Chondrocyte (in vitro differentiated cells): ENCODE data around the gene RGS7. TPM values are rescaled to one million over a fixed set of nuclear protein-coding genes. Genes with fewer than 3 reads are reported as not detected.

Source experiments
- DNase-seq: peaks from one replicate; pipeline ENCODE4 v3.0.0; 2021; ENCODE audit warnings: mixed read lengths, low spot score
- H3K27ac Mint-ChIP-seq: one replicate; pipeline ENCODE4 v1.8.0; 2021; ENCODE audit warnings: mild to moderate bottlenecking, moderate library complexity, mixed read lengths; ENCODE audit not compliant: unreplicated experiment
- H3K27me3 Mint-ChIP-seq: 2 replicates; pipeline ENCODE4 v1.8.0; 2021; ENCODE audit warnings: low read depth, mixed read lengths
- H3K36me3 Mint-ChIP-seq: 2 replicates; pipeline ENCODE4 v1.8.0; 2021; ENCODE audit warnings: low read depth, mixed read lengths
- H3K4me1 Mint-ChIP-seq: 2 replicates; pipeline ENCODE4 v1.8.0; 2021; ENCODE audit warnings: low read depth, mild to moderate bottlenecking, mixed read lengths
- H3K4me3 Mint-ChIP-seq: one replicate; pipeline ENCODE4 v1.8.0; 2021; ENCODE audit warnings: mild to moderate bottlenecking, moderate library complexity, mixed read lengths; ENCODE audit not compliant: unreplicated experiment
- H3K9me3 Mint-ChIP-seq: 2 replicates; pipeline ENCODE4 v1.8.0; 2021; ENCODE audit warnings: low read depth, mixed read lengths
- total RNA-seq: library from RNA; stranded (reverse); gene quantifications from 3 replicates; pipeline ENCODE4 v1.2.1, GENCODE V29; 2021
- TF ChIP-seq, protein P1 (sequence below): fragments of 200-600 bp; sonication (generic); IDR thresholded peaks from 2 replicates; pipeline ENCODE4 v1.5.0; 2021; ENCODE audit warnings: antibody characterized with exemption, mild to moderate bottlenecking, moderate library complexity

The RGS7 gene
- total RNA-seq, 1 donor from 2014 or later, result 3.9 TPM

DNA sequence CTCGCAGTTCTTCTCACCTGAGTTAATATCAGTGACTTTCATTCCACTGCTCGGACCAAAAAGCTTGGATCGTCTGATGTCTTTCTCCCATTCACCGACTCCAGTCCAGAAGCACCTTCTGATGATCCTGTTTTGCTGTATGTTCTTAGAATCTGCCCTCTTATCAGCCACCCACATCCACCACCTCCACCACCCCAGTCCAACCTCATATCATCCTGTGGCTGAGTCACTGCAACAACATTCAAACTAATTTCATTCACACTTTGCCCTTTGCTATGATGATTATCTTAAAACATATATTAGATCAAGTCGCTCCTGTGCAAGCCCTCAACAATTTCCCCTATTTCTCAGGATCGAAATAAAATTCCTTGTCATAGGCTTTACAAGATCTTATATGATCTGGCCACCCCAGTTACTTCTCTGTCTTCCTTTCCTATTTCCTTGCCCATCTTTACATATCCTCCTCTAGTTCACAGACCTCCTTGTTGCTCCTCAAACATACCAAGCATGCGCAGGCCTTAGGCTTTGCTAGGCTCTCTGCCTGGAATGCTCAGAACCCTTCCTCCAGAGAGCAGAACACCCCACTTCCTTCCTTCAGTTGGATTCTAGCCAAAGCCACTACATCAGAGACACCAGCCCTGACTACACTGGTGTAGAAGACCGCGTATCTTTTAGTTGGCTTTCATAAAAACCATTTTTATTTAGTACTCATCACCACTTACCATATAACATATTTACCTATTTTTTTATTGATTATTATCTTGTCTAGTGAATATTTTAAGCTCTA lies 409.4 kb downstream of the RGS7 start:
- Mint-ChIP-seq H3K36me3 (no peaks in the 10 kb centered on the region), H3K4me1 (peaks cover 15% of the 10 kb centered on the region), H3K4me3 (no peak overlapping the region), H3K9me3 (no peaks in the 10 kb centered on the region), H3K27me3 (no peaks in the 10 kb centered on the region), H3K27ac (no peak overlapping the region)
- TF ChIP-seq, protein P1, sequence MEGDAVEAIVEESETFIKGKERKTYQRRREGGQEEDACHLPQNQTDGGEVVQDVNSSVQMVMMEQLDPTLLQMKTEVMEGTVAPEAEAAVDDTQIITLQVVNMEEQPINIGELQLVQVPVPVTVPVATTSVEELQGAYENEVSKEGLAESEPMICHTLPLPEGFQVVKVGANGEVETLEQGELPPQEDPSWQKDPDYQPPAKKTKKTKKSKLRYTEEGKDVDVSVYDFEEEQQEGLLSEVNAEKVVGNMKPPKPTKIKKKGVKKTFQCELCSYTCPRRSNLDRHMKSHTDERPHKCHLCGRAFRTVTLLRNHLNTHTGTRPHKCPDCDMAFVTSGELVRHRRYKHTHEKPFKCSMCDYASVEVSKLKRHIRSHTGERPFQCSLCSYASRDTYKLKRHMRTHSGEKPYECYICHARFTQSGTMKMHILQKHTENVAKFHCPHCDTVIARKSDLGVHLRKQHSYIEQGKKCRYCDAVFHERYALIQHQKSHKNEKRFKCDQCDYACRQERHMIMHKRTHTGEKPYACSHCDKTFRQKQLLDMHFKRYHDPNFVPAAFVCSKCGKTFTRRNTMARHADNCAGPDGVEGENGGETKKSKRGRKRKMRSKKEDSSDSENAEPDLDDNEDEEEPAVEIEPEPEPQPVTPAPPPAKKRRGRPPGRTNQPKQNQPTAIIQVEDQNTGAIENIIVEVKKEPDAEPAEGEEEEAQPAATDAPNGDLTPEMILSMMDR, result no peak
- DNase-seq, result no peak

- H3K27me3 Mint-ChIP-seq, result no peaks in the 10 kb centered on the region
- H3K4me3 Mint-ChIP-seq, result no peak overlapping the region
- H3K4me1 Mint-ChIP-seq, result peaks cover 20% of the 10 kb centered on the region
- no peak for DNase-seq
- TF ChIP-seq, protein P1, result peak; percentile 84
- no peak overlapping the region for H3K27ac Mint-ChIP-seq
- no peaks in the 10 kb centered on the region for H3K36me3 Mint-ChIP-seq
- no peaks in the 10 kb centered on the region for H3K9me3 Mint-ChIP-seq
Measured at GRCh38 chr1:240946926-240947325, 410.1 kb downstream of the RGS7 start.

- Mint-ChIP-seq H3K27ac (no peak overlapping the region), H3K4me3 (no peak overlapping the region), H3K4me1 (peaks cover 19% of the 10 kb centered on the region), H3K36me3 (peaks cover 2% of the 10 kb centered on the region), H3K27me3 (no peaks in the 10 kb centered on the region), H3K9me3 (peaks cover 6% of the 10 kb centered on the region)
- no peak for DNase-seq
- TF ChIP-seq, protein P1, result no peak
Measured at GRCh38 chr1:240942901-240943300, 414.1 kb downstream of the RGS7 start.

- peaks cover 6% of the 10 kb centered on the region for H3K36me3 Mint-ChIP-seq
Measured at GRCh38 chr1:240941701-240942370, 415.2 kb downstream of the RGS7 start.

More at GRCh38 chr1:240941701-240942370, 415.2 kb downstream of the RGS7 start:
- Mint-ChIP-seq H3K4me3 (no peak overlapping the region), H3K9me3 (peaks cover 15% of the 10 kb centered on the region), H3K4me1 (peaks cover 13% of the 10 kb centered on the region), H3K27ac (no peak overlapping the region), H3K27me3 (no peaks in the 10 kb centered on the region)
- TF ChIP-seq, protein P1, result no peak
- DNase-seq, result no peak
